HG02571 (cell line): ENCODE data around the gene SYT1.
"Not testable (repeated sequence)": the region's sequence is repeated elsewhere in the genome, so short reads cannot be mapped to it uniquely, and the experiment has no call there.

Source experiments
- ATAC-seq: cut with Tn5 transposase; IDR thresholded peaks from one replicate; pipeline ENCODE4 v1.9.1; 2021; ENCODE audit warnings: mild to moderate bottlenecking, moderate library complexity; ENCODE audit not compliant: unreplicated experiment

SYT1 gene

GRCh38 chr12:78864403-78864869 lies at the start of gene SYT1:
Gene SYT1, plus strand, starts transcription at chr12:78864774.
- no peak for ATAC-seq

GRCh38 chr12:78818487-78818886 lies 46.1 kb upstream of the SYT1 start:
- ATAC-seq, result no peak

GRCh38 chr12:78820946-78821345 lies 43.6 kb upstream of the SYT1 start:
- ATAC-seq, result no peak

- ATAC-seq, result no peak
These were observed 39.7 kb upstream of the SYT1 start for GRCh38 chr12:78824918-78825317.

- no peak for ATAC-seq
These were observed 34.9 kb upstream of the SYT1 start for GRCh38 chr12:78829690-78830089.

- no peak for ATAC-seq
These were observed 29.1 kb upstream of the SYT1 start for GRCh38 chr12:78835493-78835892.

- ATAC-seq, result not testable (repeated sequence)
These were observed 24.0 kb upstream of the SYT1 start for GRCh38 chr12:78840518-78841019.

- no peak for ATAC-seq
These were observed 11.3 kb upstream of the SYT1 start for GRCh38 chr12:78853231-78853630.

GRCh38 chr12:78863482-78864402 lies 832 bp upstream of the SYT1 start:
- no peak for ATAC-seq

GRCh38 chr12:78864870-78865463 lies 393 bp downstream of the SYT1 start:
- ATAC-seq, result no peak

GRCh38 chr12:78865516-78865915 lies 942 bp downstream of the SYT1 start:
- no peak for ATAC-seq

- ATAC-seq, result no peak
These were observed 1.9 kb downstream of the SYT1 start for GRCh38 chr12:78866518-78866917.

- ATAC-seq, result no peak
These were observed 6.0 kb downstream of the SYT1 start for GRCh38 chr12:78870539-78870938.

- ATAC-seq, result no peak
These were observed 7.0 kb downstream of the SYT1 start for GRCh38 chr12:78871566-78871965.

- ATAC-seq, result no peak
These were observed 13.9 kb downstream of the SYT1 start for GRCh38 chr12:78878459-78878858.

- ATAC-seq, result no peak
These were observed 14.3 kb downstream of the SYT1 start for GRCh38 chr12:78878866-78879265.

- ATAC-seq, result no peak
These were observed 15.5 kb downstream of the SYT1 start for GRCh38 chr12:78880078-78880477.

GRCh38 chr12:78881685-78882084 lies 17.1 kb downstream of the SYT1 start:
- no peak for ATAC-seq

GRCh38 chr12:78885466-78885865 lies 20.9 kb downstream of the SYT1 start:
- no peak for ATAC-seq

- no peak for ATAC-seq
These were observed 22.3 kb downstream of the SYT1 start for GRCh38 chr12:78886719-78887407.

- ATAC-seq, result no peak
These were observed 22.9 kb downstream of the SYT1 start for GRCh38 chr12:78887444-78887843.
